Measurements from ENCODE around the gene PACSIN2.

PACSIN2 gene

GRCh38 chr22:42895087-42895486 lies 119.9 kb downstream of the PACSIN2 start:
- no peak for TF ChIP-seq CTCF (IDR thresholded peaks at IDR 0.05; ENCODE audit: insufficient read depth, low read length, missing control alignments)
- no peak for DNase-seq (ENCODE audit: low read depth, low spot score)
- ChIA-PET POLR2A (interaction anchor here (0.5 to 0.7 kb wide), 2 partner anchors 120 to 183 kb away, joined by 3 to 5 read pairs; partner anchors contain the start of gene PACSIN2), CTCF (interaction anchor here (1.0 to 1.3 kb wide), 3 partner anchors 22 to 195 kb away, joined by 3 to 4 read pairs (median 4); no protein-coding TSS in a partner anchor)
- H3K4me3 ChIP-seq (ENCODE audit: low read depth, low read length), result no peak overlapping the region

GRCh38 chr22:42893371-42894150 lies 121.4 kb downstream of the PACSIN2 start:
- TF ChIP-seq CTCF (IDR thresholded peaks at IDR 0.05; ENCODE audit: insufficient read depth, low read length, missing control alignments), result no peak
- no peak overlapping the region for H3K4me3 ChIP-seq (ENCODE audit: low read depth, low read length)
- POLR2A ChIA-PET, result no interaction called here
- CTCF ChIA-PET, result interaction anchor here (1.1 to 1.6 kb wide), 3 partner anchors 9 to 140 kb away, joined by 3 to 8 read pairs (median 3); no protein-coding TSS in a partner anchor
- DNase-seq (ENCODE audit: low read depth, low spot score), result no peak

GRCh38 chr22:42892571-42893316 lies 122.2 kb downstream of the PACSIN2 start:
- CTCF ChIA-PET, result interaction anchor here (1.1 to 1.6 kb wide), 2 partner anchors 10 to 13 kb away, joined by 3 to 8 read pairs; no protein-coding TSS in a partner anchor
- POLR2A ChIA-PET, result no interaction called here
- DNase-seq (ENCODE audit: low read depth, low spot score), result no peak

GRCh38 chr22:42892156-42892555 lies 122.8 kb downstream of the PACSIN2 start:
- POLR2A ChIA-PET, result no interaction called here
- H3K4me3 ChIP-seq (ENCODE audit: low read depth, low read length), result no peak overlapping the region
- no peak for TF ChIP-seq CTCF (IDR thresholded peaks at IDR 0.05; ENCODE audit: insufficient read depth, low read length, missing control alignments)
- CTCF ChIA-PET, result interaction anchor here (1.1 to 1.6 kb wide), 2 partner anchors 10 to 14 kb away, joined by 3 to 8 read pairs; no protein-coding TSS in a partner anchor
- DNase-seq (ENCODE audit: low read depth, low spot score), result no peak

More at GRCh38 chr22:42892571-42893316, 122.2 kb downstream of the PACSIN2 start:
- no peak for TF ChIP-seq CTCF (IDR thresholded peaks at IDR 0.05; ENCODE audit: insufficient read depth, low read length, missing control alignments)
- H3K4me3 ChIP-seq (ENCODE audit: low read depth, low read length), result no peak overlapping the region

GRCh38 chr22:42891696-42892095 lies 123.3 kb downstream of the PACSIN2 start:
- TF ChIP-seq CTCF (IDR thresholded peaks at IDR 0.05; ENCODE audit: insufficient read depth, low read length, missing control alignments), result no peak
- CTCF ChIA-PET, result interaction anchor here (1.6 kb wide), 1 partner anchor 11 kb away, joined by 8 read pairs; no protein-coding TSS in a partner anchor
- DNase-seq (ENCODE audit: low read depth, low spot score), result no peak
- POLR2A ChIA-PET, result no interaction called here
- no peak overlapping the region for H3K4me3 ChIP-seq (ENCODE audit: low read depth, low read length)

- ChIA-PET POLR2A (no interaction called here), CTCF (no interaction called here)
- no peak for DNase-seq (ENCODE audit: low read depth, low spot score)
- H3K4me3 ChIP-seq (ENCODE audit: low read depth, low read length), result no peak overlapping the region
- no peak for TF ChIP-seq CTCF (IDR thresholded peaks at IDR 0.05; ENCODE audit: insufficient read depth, low read length, missing control alignments)
Measured at GRCh38 chr22:42891008-42891407, 123.9 kb downstream of the PACSIN2 start.
